OCI-LY1 (cell line): Measurements from ENCODE around the gene MID1.

Source experiments
- H2AFZ ChIP-seq: fragments of 200-600 bp; sonication (generic), shearing (Covaris generic); 2 replicates; pipeline ENCODE4 v1.6.0; 2014; ENCODE audit warnings: antibody characterized with exemption, mild to moderate bottlenecking, low read length
- H3F3A ChIP-seq: fragments of 200-600 bp; sonication (generic), shearing (Covaris generic); 2 replicates; pipeline ENCODE4 v1.6.0; 2014; ENCODE audit warnings: mild to moderate bottlenecking, antibody characterized with exemption, low read length, moderate library complexity; ENCODE audit not compliant: insufficient read depth
- H3K27ac ChIP-seq: fragments of 200-600 bp; sonication (generic); 2 replicates; pipeline ENCODE4 v1.5.1; 2014; ENCODE audit warnings: low read length, mixed run types, mild to moderate bottlenecking, low read depth; ENCODE audit not compliant: poor library complexity, severe bottlenecking
- H3K27me3 ChIP-seq: fragments of 200-600 bp; sonication (generic); 2 replicates; pipeline ENCODE4 v1.6.0; 2014; ENCODE audit warnings: antibody characterized with exemption, mild to moderate bottlenecking, low read length, moderate library complexity; ENCODE audit not compliant: insufficient read depth
- H3K36me3 ChIP-seq: fragments of 200-600 bp; sonication (generic); 2 replicates; pipeline ENCODE4 v1.6.1; 2014; ENCODE audit warnings: mild to moderate bottlenecking, antibody characterized with exemption, low read length, moderate library complexity, mixed read lengths; ENCODE audit not compliant: insufficient read depth
- H3K4me1 ChIP-seq: fragments of 200-600 bp; sonication (generic); 2 replicates; pipeline ENCODE4 v1.5.1; 2014; ENCODE audit warnings: mild to moderate bottlenecking, low read length, moderate library complexity; ENCODE audit not compliant: insufficient read depth, severe bottlenecking
- H3K4me2 ChIP-seq: fragments of 200-600 bp; sonication (generic), shearing (Covaris generic); 2 replicates; pipeline ENCODE4 v1.6.1; 2014; ENCODE audit warnings: low read length
- H3K4me3 ChIP-seq: fragments of 200-600 bp; sonication (generic); 2 replicates; pipeline ENCODE4 v1.5.1; 2014; ENCODE audit warnings: low read length, low read depth, mild to moderate bottlenecking, mixed read lengths; ENCODE audit not compliant: poor library complexity, severe bottlenecking
- H3K79me2 ChIP-seq: fragments of 200-600 bp; shearing (Covaris generic); 2 replicates; pipeline ENCODE4 v1.6.1; 2016; ENCODE audit warnings: mixed run types, low read length, mixed read lengths; ENCODE audit not compliant: insufficient read depth
- H3K9ac ChIP-seq: fragments of 200-600 bp; sonication (generic), shearing (Covaris generic); 2 replicates; pipeline ENCODE4 v1.6.1; 2014; ENCODE audit warnings: mild to moderate bottlenecking, low read length, mixed read lengths
- H3K9me2 ChIP-seq: fragments of 200-600 bp; sonication (generic), shearing (Covaris generic); 2 replicates; pipeline ENCODE4 v1.6.1; 2014; ENCODE audit warnings: low read depth, mild to moderate bottlenecking, low read length, mixed read lengths
- H3K9me3 ChIP-seq: fragments of 200-600 bp; shearing (Covaris generic); 2 replicates; pipeline ENCODE4 v1.6.1; 2014; ENCODE audit warnings: low read length, mixed read lengths
- H4K20me1 ChIP-seq: fragments of 200-600 bp; sonication (generic), shearing (Covaris generic); 2 replicates; pipeline ENCODE4 v1.6.0; 2016; ENCODE audit warnings: mild to moderate bottlenecking, low read length; ENCODE audit not compliant: insufficient read depth
- CTCF ChIP-seq: fragments of 200-600 bp; sonication (generic), shearing (Covaris generic); IDR thresholded peaks from 2 replicates; pipeline ENCODE4 v1.5.1; 2017; ENCODE audit warnings: mild to moderate bottlenecking, antibody characterized with exemption, low read length, moderate library complexity, mixed read lengths
- EZH2 ChIP-seq: fragments of 200-600 bp; sonication (generic), shearing (Covaris generic); IDR thresholded peaks from 2 replicates; pipeline ENCODE4 v1.8.0; 2017; ENCODE audit warnings: borderline replicate concordance, mixed run types, mild to moderate bottlenecking, antibody characterized with exemption, low read length, moderate library complexity, mixed read lengths

Gene MID1

GRCh38 chrX:10536744-10537143 is 83.6 kb downstream of the MID1 start:
- no peaks in the 10 kb centered on the region for H3K9me3 ChIP-seq
- H3K27me3 ChIP-seq = no peaks in the 10 kb centered on the region
- H3K9ac ChIP-seq = no peak overlapping the region
- H3K4me3 ChIP-seq = no peak overlapping the region
- no peaks in the 10 kb centered on the region for H3K9me2 ChIP-seq
- no peaks in the 10 kb centered on the region for H3K79me2 ChIP-seq
- H3K36me3 ChIP-seq = no peaks in the 10 kb centered on the region
- TF ChIP-seq EZH2 (no peak), CTCF (no peak)
- H3K27ac ChIP-seq = no peak overlapping the region
- H3F3A ChIP-seq = no peaks in the 10 kb centered on the region
- no peaks in the 10 kb centered on the region for H3K4me1 ChIP-seq
- no peak overlapping the region for H3K4me2 ChIP-seq
- H4K20me1 ChIP-seq = no peaks in the 10 kb centered on the region
- H2AFZ ChIP-seq = no peak overlapping the region

DNA sequence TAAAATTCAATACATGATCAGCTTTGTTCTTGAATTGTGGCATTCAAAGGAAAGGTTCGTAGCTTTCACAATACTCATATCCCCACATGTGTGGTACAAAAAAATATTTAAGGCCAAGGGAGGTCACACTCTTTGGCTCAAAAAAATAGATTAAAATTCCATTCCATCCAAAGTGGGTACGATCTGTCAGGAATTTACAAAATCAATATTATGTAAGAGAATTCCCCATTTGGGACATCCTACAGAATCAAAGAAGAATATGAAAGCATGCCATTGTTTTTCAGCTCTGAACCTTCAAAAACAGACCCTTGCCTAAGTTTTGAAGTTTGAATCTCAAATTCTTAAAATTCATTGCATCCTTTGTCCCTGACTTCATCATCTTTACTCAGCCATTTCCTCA is 85.8 kb downstream of the MID1 start:
- Histone ChIP-seq H3K9me3 (no peaks in the 10 kb centered on the region), H3K4me1 (no peaks in the 10 kb centered on the region), H3K27ac (no peak overlapping the region), H4K20me1 (no peaks in the 10 kb centered on the region), H3K4me3 (no peak overlapping the region), H3F3A (no peaks in the 10 kb centered on the region), H3K9ac (no peak overlapping the region), H3K79me2 (no peaks in the 10 kb centered on the region), H3K4me2 (no peak overlapping the region), H2AFZ (no peak overlapping the region), H3K36me3 (no peaks in the 10 kb centered on the region), H3K27me3 (no peaks in the 10 kb centered on the region), H3K9me2 (no peaks in the 10 kb centered on the region)
- TF ChIP-seq EZH2 = no peak
- TF ChIP-seq CTCF = no peak

DNA sequence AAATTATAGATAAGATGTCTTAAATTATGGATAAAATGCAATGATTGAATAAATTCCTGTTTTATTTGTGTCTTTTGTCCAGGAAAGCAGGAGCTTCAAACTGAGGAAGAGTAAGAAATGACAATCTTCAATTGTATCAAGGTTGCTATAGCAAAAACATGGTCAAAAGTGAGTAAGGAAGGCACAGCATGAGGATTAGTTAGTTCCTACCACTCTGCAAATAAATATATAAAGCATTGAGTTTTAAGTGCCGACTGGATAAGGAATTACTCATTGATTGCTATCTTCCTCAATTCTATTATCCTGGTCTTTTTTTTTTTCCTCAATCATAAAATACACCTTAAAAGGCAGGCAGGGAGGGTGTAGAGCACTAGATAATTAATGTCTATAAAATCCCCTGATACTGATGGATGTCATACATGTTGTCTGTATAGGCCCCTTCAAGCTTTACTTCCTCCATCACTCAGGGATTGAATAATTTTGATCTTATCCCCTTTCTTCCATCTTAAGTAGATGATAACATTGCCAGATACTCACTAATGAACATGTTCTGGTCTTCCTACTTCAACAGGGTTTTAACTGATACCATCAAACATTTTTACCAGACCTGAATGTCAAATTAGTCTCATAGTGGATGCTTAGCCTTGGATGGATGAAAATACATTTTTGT is 86.6 kb downstream of the MID1 start:
- H3K4me1 ChIP-seq = no peaks in the 10 kb centered on the region
- H3K9me3 ChIP-seq = no peaks in the 10 kb centered on the region
- H3K9ac ChIP-seq = no peak overlapping the region
- TF ChIP-seq CTCF = no peak
- TF ChIP-seq EZH2 = no peak
- H2AFZ ChIP-seq = no peak overlapping the region
- no peaks in the 10 kb centered on the region for H3K36me3 ChIP-seq
- no peaks in the 10 kb centered on the region for H3K9me2 ChIP-seq
- no peaks in the 10 kb centered on the region for H3F3A ChIP-seq
- H3K4me3 ChIP-seq = no peak overlapping the region
- H3K27ac ChIP-seq = no peak overlapping the region
- H3K4me2 ChIP-seq = no peak overlapping the region
- H3K27me3 ChIP-seq = no peaks in the 10 kb centered on the region
- H4K20me1 ChIP-seq = no peaks in the 10 kb centered on the region
- H3K79me2 ChIP-seq = no peaks in the 10 kb centered on the region
